Skin of body (tissue), 2 donors: ENCODE measurements around the gene GCNT1. TPM values are rescaled to one million over a fixed set of nuclear protein-coding genes. Genes with fewer than 3 reads are reported as not detected.
"Not testable (repeated sequence)": the region's sequence is repeated elsewhere in the genome, so short reads cannot be mapped to it uniquely, and the experiment has no call there.

Source experiments
- DNase-seq: peaks from one replicate; lab custom pipeline; 2025; lab: John Stamatoyannopoulos, UW
- total RNA-seq: library from RNA; depleted of rRNA; stranded (reverse); fragments of >200 nt; gene quantifications from one replicate; pipeline ENCODE4 v1.2.3, GENCODE V29; 2014

GCNT1 gene
- total RNA-seq, 1 donor from 2014 or later = 8.4 TPM

DNA sequence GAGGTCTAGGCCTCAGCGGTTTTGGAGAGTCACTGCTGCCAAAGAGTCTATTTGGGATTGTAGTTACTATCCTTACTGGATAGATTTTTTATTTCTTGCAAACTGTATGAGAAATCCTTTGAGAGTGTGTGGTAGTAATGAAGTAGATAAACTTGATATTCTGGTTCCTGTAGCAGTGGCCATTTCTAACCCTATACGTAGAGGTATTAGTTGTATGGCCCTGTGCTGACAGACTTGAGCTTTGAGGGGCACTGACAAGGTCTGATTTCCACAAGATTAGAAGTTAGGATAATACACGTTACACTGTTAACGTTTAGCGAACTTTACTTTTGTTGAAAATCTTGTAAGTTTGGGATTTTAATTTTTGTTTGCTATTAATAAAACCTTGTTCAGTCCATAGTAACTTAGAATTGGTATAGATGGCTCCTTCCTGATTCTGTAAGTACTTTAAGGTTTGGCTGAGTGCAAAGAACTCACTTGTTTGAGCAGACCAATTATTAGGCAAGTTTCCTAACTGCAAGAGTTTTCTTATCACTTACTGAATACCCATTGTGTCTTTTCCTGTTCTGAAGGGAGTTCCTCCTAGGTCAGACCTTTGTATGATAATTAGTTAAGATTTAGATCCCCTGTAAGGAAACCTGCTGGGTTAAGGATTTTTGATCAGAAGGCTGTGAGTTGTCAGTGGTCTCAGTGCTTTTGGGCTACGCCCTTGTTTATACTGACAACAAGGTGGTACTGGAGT, 31.4 kb downstream of the GCNT1 start:
- DNase-seq = no peak

GRCh38 chr9:76491056-76491455, 32.1 kb downstream of the GCNT1 start:
- DNase-seq = not testable (repeated sequence)

- DNase-seq = not testable (repeated sequence)
These were observed 34.5 kb downstream of the GCNT1 start for GRCh38 chr9:76493496-76493895.

DNA sequence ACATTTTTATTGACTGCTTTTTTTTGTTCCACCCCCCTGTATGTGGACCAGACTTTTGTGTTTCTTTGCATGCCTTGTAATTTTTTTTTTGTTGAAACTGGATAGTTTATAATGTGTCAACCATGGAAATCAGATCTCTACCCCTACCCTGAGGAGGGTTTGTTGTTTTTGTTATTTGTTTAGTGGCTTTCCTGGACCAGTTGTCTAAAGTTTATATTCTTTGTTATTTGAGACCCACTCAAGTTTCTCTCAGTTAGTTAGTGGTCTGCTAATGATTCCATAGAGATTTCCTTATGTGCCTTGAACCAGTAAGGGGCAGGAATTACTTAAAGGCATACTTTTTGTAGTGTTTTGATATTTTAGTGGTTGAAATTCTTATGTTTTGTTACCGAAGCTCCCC, 41.1 kb downstream of the GCNT1 start:
- DNase-seq = no peak

- no peak for DNase-seq
These were observed 43.8 kb downstream of the GCNT1 start for GRCh38 chr9:76502746-76503145.

DNA sequence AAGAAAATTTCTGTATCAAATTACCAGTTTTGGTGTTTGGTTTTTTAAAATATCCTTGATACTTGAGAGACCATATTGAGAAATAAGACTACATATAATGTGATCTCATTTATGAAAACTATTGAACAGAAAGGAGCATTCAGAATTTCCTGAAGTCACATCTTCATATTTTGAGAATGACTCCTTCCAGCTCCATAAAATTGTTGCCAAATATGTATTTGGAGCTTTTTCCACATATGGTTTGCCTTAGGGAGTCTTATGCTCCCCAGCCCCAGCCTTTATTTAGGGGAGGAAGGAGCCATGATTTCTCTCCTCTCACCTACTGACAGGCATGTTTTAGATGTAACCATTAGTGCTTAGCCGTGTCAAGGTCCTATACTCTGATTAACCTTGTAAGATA, 51.1 kb downstream of the GCNT1 start:
- DNase-seq = peak; percentile 62

DNA sequence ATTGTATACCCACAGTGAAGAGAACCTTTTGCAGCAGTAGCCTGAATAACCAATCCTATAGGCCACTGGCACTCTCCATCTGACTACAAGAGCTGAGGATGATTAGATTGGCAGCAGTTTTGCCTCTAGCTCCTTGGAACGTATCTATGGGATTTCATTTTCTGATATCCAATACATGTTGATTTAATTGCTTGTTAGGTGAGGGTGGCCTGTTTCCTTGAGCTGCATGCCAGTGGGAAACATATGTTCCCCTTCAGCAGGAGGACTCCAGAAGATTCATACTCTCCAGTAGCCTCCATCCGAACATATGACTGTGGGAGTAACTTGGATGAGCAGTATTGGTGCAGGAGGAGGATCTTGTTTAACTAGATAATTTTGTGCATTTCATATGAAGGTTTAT, 51.5 kb downstream of the GCNT1 start:
- peak; percentile 28 for DNase-seq

GRCh38 chr9:76512826-76513225, 53.8 kb downstream of the GCNT1 start:
- no peak for DNase-seq

- no peak for DNase-seq
These were observed 57.4 kb downstream of the GCNT1 start for GRCh38 chr9:76516350-76516749.

DNA sequence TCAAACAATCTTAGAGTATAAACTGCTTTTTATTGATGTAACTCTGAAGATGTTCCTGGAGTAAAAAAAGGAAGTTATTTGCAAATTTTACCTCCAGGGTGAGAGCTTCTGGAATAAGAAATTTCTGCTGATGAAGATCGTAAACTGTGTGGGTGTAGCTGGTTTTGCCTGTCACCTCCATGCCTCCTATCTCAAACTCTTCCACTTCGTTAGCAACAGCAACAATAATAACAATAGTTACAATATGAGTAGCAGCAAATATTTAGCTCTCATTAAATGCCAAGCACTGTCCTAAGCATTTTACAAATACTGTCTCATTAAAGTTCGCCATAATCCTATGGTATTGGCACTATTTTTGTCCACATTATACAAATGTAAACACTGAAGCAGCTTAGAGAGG, 57.9 kb downstream of the GCNT1 start:
- DNase-seq = no peak

GRCh38 chr9:76519075-76519835, 60.3 kb downstream of the GCNT1 start:
- no peak for DNase-seq

DNA sequence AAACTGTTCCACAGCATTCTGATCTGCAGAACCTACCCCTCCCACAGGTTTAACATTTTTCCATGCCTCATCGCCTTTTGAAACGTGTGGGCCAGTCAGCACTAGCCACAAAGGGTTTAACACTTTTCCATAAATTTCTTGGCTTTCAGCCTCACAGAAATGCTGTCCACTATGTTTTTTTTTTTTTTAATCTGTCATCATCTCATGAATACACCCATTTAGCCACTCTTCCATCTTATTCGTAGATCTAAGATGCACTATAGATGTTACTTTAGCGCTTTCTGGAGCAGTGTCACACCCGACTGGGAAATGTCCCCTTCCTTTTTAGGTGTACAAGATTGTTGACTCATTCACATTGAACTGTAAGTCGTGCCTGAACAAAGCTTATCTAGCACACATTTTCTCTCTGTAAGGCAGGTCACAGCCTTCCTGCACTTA, 62.3 kb downstream of the GCNT1 start:
- no peak for DNase-seq

DNA sequence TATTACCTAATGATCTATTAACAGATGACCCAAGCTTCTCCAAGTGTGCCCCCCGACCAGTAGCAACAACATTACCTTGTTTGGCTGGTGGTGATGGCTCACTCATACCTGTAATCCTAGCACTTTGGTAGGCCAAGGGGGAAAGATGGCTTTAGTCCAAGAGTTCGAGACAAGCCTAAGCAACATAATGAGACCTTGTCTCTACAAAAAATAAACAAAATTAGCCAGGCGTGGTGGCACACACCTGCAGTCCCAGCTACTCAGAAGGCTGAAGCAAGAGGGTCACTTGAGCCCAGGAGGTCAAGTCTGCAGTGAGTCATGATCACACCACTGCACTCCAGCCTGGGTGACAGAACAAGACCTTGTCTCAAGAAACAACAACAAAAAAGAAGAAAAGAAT, 62.9 kb downstream of the GCNT1 start:
- DNase-seq = no peak

DNA sequence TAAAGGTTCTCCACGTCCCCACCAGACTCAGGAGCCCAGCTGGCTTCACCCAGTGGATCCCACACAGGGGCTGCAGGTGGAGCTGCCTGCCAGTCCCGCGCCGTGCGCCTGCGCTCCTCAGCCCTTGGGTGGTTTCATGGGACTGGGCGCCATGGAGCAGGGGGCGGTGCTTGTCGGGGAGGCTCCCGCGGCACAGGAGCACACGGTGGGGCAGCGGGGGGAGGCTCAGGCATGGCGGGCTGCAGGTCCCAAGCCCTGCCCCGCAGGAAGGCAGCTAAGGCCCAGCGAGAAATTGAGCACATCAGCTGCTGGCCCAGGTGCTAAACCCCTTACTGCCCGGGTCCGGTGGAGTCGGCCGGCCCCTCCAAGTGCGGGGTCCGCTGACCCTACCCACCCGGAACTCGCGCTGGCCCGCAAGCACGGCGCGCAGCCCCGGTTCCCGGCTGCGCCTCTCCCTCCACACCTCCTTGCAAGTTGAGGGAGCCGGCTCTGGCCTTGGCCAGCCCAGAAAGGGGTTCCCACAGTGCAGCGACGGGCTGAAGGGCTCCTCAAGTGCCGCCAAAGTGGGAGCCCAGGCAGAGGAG, 64.7 kb downstream of the GCNT1 start:
- DNase-seq = not testable (repeated sequence)

DNA sequence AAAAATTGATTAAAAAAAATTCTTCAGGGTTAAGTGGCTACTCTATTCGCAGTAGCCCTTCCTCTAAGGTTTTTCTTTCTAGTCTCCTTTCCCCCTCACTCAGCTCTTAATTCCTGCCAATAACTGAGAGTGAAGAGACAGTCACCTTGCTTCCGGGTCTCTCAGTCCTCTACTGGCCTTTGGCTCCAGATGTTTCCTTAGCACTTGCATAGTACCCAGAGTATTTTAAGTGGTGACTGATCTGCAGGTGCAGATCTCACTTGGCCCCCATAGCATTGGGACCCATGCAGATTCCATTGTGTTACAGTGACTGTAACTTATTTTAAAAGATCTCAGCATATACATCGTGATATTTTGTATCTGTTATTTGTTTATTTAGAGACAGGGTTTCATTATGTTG, 66.2 kb downstream of the GCNT1 start:
- no peak for DNase-seq

DNA sequence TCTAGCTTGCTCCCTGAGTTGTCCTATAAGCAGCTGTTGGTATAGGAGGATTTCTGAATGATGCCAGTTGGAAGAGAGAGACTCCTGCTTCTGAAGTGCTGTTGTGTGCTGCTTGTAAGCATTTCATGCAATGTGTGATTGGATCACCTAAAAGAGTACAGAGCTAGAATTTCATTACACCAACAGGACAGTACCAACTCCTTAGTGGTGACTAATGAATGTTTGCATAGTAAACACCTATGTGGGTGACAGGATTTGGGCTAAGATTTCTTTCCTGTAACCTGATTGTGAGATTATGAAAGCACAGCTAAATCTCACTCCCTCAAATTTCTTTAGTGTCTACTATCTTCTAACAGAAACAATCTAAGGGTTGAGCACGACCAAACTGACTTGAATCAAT, 67.0 kb downstream of the GCNT1 start:
- DNase-seq = no peak

DNA sequence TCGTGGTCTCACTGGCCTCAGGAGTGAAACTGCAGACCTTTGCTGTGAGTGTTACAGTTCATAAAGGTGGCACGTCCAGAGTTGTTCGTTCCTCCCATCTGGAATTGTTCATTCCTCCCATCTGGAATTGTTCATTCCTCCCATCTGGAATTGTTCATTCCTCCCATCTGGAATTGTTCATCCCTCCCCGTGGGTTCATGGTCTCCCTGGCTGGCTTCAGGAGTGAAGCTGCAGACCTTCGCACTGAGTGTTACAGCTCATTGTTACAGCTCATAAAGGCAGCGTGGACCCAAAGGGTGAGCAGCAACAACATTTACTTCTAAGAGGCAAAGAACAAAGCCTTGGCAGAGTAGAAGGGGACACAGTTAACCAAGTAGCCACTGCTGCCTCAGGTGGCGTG, 69.1 kb downstream of the GCNT1 start:
- peak; percentile 50 for DNase-seq

- DNase-seq = no peak
These were observed 69.7 kb downstream of the GCNT1 start for GRCh38 chr9:76528642-76529190.

- no peak for DNase-seq
These were observed 70.7 kb downstream of the GCNT1 start for GRCh38 chr9:76529653-76530052.

DNA sequence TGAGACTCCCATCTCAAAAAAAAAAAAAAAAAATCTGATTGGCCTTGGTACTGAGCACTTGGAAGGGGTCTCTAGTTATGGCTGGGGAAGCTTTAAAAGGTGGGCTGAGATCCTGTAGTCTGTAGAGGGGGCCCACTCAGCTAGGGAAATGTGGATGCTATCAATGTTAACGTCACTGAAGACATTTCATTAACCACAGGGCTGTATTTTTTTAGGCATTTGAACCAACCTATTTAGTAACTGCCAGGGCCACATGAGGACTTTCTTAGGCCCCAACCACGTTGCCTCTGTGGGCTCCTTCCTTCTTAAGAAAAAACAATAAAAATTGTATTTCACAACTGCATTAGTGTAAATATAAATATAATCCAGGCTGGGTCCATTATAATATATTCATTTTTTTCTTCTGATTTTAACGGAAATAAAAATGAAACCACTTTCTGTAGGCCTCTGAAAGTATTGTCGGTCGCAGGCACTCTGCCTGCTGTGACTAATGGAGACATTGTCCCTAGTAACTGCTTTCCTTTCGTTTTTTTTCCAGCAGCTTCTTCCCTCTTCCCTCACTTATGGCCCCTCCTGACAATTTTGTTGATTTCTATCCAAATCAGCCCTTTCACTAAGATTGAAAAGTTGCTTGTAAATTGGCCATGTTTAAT, 71.6 kb downstream of the GCNT1 start:
- DNase-seq = peak; percentile 30

- DNase-seq = no peak
These were observed 72.3 kb downstream of the GCNT1 start for GRCh38 chr9:76531231-76531780.
